OCI-LY1 (cell line): ENCODE data around the gene ABCC11.

ENCODE experiments used
- CTCF ChIP-seq: fragments of 200-600 bp; sonication (generic), shearing (Covaris generic); IDR thresholded peaks from 2 replicates; pipeline ENCODE4 v1.5.1; 2017; ENCODE audit warnings: mild to moderate bottlenecking, antibody characterized with exemption, low read length, moderate library complexity, mixed read lengths
- EZH2 ChIP-seq: fragments of 200-600 bp; sonication (generic), shearing (Covaris generic); IDR thresholded peaks from 2 replicates; pipeline ENCODE4 v1.8.0; 2017; ENCODE audit warnings: borderline replicate concordance, mixed run types, mild to moderate bottlenecking, antibody characterized with exemption, low read length, moderate library complexity, mixed read lengths

DNA sequence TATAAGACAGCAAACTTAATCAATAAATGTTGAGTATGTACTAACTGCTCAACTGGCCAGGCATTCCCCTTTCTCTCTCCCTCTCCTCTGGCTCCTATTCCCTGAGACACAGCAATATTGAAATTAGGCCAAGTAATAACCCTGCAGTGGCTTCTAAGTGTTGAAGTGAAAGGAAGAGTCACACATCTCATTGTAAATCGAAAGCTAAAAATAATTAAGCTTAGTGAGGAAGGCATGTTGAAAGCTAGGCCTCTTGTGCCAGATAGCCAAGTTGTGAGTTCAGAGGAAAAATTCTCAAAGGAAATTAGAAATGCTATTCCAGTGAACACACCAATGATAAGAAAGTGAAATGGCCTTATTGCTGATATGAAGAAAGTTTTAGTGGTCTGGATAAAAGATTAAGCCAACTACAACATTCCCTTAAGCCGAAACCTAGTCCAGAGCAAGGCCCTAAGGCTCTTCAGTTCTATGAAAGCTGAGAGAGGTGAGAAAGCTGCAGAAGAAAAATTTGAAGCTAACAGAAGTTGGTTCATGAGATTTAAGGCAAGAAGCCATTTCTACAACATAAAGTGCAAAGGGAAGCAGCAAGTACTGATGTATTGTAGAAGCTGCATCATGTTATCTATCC is 35.4 kb upstream of the ABCC11 start:
- no peak for TF ChIP-seq CTCF
- no peak for TF ChIP-seq EZH2
